Thyroid gland (tissue), 4 donors: ENCODE measurements around the gene SPTBN1.

Experiments used
- POLR2A ChIP-seq, 2 donors: fragments of 450-650 bp; IDR thresholded peaks; one replicate each; pipeline ENCODE4 v1.6.1; 2017; ENCODE audit warnings: antibody characterized with exemption in 2 of 2, mild to moderate bottlenecking in 2 of 2, moderate library complexity in 1 of 2
- TF ChIP-seq, protein P1 (sequence below), 6 experiments: fragments of 200-600 bp in 3 of 6; fragments of 450-650 bp in 3 of 6; sonication (generic) in 3 of 6; IDR thresholded peaks; one replicate each; pipeline ENCODE4 v1.5.1; 2016 to 2019; ENCODE audit warnings: antibody characterized with exemption in 6 of 6, mild to moderate bottlenecking in 2 of 6, inconsistent platforms in 1 of 6, moderate library complexity in 1 of 6

DNA sequence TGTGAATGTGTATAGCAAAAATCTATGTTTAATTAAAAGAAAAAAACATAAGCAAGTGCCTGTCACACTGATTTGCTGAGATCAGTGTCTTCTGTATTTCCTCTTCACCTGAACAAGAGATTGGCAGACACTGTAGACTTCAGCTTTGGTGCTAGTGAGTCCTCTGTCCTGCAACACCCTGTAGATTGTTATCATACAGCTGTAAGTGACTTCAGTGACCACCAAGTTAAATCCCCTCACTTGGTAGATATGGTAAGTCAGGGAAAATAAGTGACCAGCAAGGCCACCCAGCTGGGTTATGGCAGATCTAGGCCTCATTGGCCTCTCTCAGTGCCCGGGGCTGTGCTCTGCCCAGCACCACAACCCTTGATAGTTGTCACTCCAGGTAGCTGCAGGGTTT is 147.7 kb downstream of the SPTBN1 start:
- TF ChIP-seq, protein P1, sequence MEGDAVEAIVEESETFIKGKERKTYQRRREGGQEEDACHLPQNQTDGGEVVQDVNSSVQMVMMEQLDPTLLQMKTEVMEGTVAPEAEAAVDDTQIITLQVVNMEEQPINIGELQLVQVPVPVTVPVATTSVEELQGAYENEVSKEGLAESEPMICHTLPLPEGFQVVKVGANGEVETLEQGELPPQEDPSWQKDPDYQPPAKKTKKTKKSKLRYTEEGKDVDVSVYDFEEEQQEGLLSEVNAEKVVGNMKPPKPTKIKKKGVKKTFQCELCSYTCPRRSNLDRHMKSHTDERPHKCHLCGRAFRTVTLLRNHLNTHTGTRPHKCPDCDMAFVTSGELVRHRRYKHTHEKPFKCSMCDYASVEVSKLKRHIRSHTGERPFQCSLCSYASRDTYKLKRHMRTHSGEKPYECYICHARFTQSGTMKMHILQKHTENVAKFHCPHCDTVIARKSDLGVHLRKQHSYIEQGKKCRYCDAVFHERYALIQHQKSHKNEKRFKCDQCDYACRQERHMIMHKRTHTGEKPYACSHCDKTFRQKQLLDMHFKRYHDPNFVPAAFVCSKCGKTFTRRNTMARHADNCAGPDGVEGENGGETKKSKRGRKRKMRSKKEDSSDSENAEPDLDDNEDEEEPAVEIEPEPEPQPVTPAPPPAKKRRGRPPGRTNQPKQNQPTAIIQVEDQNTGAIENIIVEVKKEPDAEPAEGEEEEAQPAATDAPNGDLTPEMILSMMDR (IDR thresholded peaks at IDR 0.05) = no peak
- no peak for TF ChIP-seq POLR2A (IDR thresholded peaks at IDR 0.05)
